HG02870 (cell line): ENCODE data around the gene CACNA1G.

ENCODE experiments used
- ATAC-seq: cut with Tn5 transposase; IDR thresholded peaks from one replicate; pipeline ENCODE4 v1.9.1; 2021; ENCODE audit warnings: mild to moderate bottlenecking, moderate library complexity; ENCODE audit not compliant: unreplicated experiment

The CACNA1G gene

GRCh38 chr17:50565402-50566350, 5.2 kb downstream of the CACNA1G start:
- no peak for ATAC-seq

- no peak for ATAC-seq
These were observed 6.4 kb downstream of the CACNA1G start for GRCh38 chr17:50566886-50567285.

GRCh38 chr17:50568659-50569058, 8.1 kb downstream of the CACNA1G start:
- ATAC-seq: no peak

GRCh38 chr17:50569592-50569991, 9.1 kb downstream of the CACNA1G start:
- ATAC-seq: no peak

- ATAC-seq: no peak
These were observed 9.5 kb downstream of the CACNA1G start for GRCh38 chr17:50570032-50570431.

GRCh38 chr17:50570528-50570927, 10.0 kb downstream of the CACNA1G start:
- no peak for ATAC-seq

- no peak for ATAC-seq
These were observed 11.2 kb downstream of the CACNA1G start for GRCh38 chr17:50571681-50572080.

GRCh38 chr17:50572541-50572940, 12.0 kb downstream of the CACNA1G start:
- ATAC-seq: no peak

- no peak for ATAC-seq
These were observed 13.5 kb downstream of the CACNA1G start for GRCh38 chr17:50573866-50574611.

GRCh38 chr17:50575581-50576210, 15.2 kb downstream of the CACNA1G start:
- ATAC-seq: no peak

GRCh38 chr17:50576864-50577263, 16.3 kb downstream of the CACNA1G start:
- no peak for ATAC-seq

GRCh38 chr17:50577451-50577954, 17.0 kb downstream of the CACNA1G start:
- ATAC-seq: no peak

- no peak for ATAC-seq
These were observed 17.7 kb downstream of the CACNA1G start for GRCh38 chr17:50578173-50578572.

- no peak for ATAC-seq
These were observed 18.9 kb downstream of the CACNA1G start for GRCh38 chr17:50579399-50579798.

- ATAC-seq: no peak
These were observed 20.1 kb downstream of the CACNA1G start for GRCh38 chr17:50580646-50581045.

GRCh38 chr17:50581316-50581715, 20.8 kb downstream of the CACNA1G start:
- ATAC-seq: no peak

- ATAC-seq: no peak
These were observed 22.2 kb downstream of the CACNA1G start for GRCh38 chr17:50582741-50583140.

GRCh38 chr17:50583641-50584040, 23.1 kb downstream of the CACNA1G start:
- no peak for ATAC-seq

GRCh38 chr17:50584116-50584515, 23.6 kb downstream of the CACNA1G start:
- no peak for ATAC-seq

GRCh38 chr17:50584749-50585148, 24.2 kb downstream of the CACNA1G start:
- no peak for ATAC-seq

- ATAC-seq: no peak
These were observed 24.8 kb downstream of the CACNA1G start for GRCh38 chr17:50585346-50585745.
